ENCODE results near the gene CIBAR2. TPM values are rescaled to one million over a fixed set of nuclear protein-coding genes. Genes with fewer than 3 reads are reported as not detected.

CIBAR2 gene
- total RNA-seq, 1 donor from 2014 or later = not detected

DNA sequence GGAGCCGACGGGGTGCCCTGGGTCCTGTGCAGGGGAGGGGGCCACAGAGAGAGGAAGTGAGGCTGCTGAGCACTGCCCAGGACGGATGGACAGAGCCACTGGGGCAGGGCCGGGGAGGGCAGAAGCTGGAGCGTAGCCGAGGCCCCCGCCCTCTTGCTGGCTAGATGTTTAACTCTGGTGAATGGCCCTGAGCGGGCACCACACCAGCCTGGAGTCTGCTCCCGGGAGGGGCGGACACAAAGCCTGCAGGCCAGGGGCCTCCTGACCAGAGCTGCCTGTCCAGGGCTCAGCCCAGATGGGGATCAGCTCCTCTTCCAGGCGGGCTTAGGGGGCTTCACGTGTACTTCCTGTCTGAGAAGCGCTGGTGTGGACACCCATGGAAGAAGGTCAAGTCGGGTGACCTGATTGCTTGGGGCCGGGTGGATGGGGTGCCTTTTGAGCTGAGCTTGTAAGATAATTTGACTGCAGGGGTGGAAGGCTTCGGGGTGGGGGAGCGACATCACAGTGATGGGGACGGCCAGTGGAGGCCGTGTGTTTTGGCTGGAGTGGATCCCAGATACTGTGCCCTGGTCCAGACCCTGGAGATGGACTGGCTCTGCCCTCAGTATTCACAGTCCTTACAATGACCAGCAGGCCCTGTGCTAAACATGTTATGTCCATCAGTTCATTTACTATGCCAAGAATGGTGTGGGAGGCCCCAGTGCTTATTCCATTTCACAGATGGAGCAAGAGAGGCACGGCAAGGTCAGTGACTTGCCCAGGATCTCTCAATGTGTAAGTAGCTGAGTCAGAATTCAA is 33.7 kb upstream of the CIBAR2 start:
- no peak for DNase-seq (ENCODE audit: low spot score)
- intact Hi-C loops (cut with DNase I) = no loop called here

- DNase-seq (ENCODE audit: low spot score) = no peak
- intact Hi-C loops (cut with DNase I) = no loop called here
These were observed 32.9 kb upstream of the CIBAR2 start for GRCh38 chr16:85145188-85145587.

GRCh38 chr16:85144026-85144915 is 32.0 kb upstream of the CIBAR2 start:
- intact Hi-C loops (cut with DNase I) = no loop called here
- no peak for DNase-seq (ENCODE audit: low spot score)

DNA sequence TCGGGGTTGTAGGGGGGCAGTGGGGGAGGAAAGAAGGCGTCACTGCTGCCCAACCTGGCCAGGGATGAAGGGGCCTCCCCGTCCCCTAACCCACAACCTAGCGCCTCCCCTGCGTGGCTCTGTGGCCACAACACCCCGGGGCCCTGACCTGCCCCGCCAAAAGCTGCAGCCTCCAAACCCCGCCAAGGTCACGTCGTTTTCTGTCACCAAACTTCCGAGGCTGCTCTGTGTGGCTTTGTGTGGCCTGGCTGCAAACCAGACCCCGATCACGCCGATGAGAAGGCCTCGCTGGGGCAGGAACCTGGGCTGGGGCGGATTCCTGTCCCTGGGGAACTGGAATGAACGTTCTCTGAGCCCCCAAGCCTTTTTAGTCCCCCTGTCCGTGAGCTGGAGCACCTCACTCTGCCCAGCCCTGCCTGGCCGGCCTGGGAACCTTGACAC is 30.5 kb upstream of the CIBAR2 start:
- no peak for DNase-seq (ENCODE audit: low spot score)
- intact Hi-C loops (cut with DNase I) = no loop called here

DNA sequence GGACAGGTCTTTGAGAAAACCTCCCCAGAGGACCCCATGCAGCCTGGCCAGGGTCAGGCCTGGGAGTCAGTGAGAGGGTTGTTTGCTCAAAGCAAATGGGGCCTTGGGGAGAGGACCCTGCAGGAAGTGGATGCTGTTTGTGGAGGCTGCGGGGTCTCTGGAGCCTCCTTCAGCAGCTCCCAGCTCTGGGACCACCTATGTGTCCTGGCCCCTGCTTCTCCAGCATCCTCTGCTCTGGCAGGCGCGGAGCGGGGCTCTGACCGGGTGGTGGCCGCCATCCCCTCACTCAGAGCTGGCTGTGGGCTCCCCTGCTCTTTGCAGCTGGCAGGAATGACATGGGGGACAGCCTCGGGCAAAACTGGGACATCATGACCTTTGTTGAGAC is 29.8 kb upstream of the CIBAR2 start:
- no peak for DNase-seq (ENCODE audit: low spot score)
- intact Hi-C loops (cut with DNase I) = no loop called here

DNA sequence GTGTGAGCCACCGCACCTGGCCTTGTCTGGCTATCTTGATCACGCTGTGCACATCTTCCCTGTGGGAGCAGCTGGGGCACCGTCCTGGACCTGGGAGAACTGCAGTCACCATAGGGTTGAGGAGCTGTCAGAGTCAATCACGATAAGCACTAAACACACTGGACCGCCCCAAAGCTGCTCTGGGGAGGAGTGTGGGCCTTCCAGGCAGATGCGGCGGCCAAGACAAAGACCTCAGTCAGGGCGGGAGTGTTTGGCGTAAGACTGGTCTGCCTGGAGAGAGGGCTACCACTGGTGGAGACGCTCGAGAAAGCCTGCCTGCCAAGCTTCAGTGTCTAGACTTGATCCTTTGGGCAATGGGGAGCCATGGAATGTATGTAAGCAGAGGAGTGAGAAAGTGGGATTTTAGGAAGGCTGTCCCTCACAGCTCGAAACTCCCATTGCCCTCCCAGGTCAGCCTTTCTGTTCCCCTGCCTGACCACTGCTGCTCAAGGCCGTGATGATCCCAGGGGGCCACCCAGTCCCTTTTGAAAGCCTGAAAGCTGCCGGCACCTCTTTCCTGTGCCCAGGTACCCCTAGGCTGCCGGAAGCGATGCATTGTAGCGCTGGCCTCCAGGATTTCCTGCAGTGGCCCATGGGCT is 29.3 kb upstream of the CIBAR2 start:
- no peak for DNase-seq (ENCODE audit: low spot score)
- intact Hi-C loops (cut with DNase I) = no loop called here

DNA sequence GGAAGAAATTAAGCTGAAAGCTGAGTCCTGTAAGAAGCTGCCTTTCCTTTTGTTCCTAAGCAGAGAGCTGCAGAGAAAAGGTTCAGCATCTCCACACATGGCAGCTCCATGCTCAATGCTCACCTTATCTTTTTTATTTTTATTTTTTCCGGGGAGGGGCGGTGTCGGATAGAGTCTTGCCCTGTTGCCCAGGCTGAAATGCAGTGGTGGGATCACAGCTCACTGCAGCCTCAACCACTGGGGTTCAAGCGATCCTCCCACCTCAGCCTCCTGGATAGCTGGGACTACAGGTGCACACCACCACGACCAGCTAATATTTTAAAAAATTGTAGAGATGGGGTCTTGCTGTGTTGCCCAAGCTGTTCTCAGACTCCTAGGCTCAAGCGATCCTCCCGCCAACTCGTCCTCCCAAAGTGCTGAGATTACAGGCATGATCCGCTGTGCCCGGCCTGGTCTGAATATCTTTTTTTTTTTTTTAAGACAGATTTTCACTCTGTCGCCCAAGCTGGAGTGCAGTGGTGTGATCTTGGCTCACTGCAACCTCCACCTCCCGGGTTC is 28.3 kb upstream of the CIBAR2 start:
- no peak for DNase-seq (ENCODE audit: low spot score)
- intact Hi-C loops (cut with DNase I) = no loop called here

DNA sequence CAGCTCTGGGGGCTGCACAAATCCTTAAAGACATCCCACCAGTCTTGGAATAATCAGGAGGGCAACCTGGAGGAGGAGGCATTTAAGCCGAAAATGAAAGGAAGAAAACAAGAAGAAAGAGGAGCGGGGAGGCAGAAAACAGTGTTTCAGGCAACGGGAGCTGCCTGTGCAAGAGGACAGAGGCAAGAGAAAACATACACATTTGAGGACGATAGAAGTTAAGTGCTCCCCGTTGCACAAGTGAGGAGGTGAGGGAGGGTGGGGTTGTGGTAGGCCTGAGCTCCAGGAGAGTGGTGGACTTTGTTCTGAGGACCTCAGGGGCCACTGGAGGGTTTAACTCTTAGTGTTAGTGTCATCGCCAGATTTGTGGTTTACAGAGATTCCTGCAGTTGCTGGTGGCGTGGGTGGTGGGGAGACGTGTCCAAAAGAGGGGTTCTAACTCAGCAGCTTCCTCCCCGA is 27.6 kb upstream of the CIBAR2 start:
- DNase-seq (ENCODE audit: low spot score) = no peak
- intact Hi-C loops (cut with DNase I) = no loop called here

DNA sequence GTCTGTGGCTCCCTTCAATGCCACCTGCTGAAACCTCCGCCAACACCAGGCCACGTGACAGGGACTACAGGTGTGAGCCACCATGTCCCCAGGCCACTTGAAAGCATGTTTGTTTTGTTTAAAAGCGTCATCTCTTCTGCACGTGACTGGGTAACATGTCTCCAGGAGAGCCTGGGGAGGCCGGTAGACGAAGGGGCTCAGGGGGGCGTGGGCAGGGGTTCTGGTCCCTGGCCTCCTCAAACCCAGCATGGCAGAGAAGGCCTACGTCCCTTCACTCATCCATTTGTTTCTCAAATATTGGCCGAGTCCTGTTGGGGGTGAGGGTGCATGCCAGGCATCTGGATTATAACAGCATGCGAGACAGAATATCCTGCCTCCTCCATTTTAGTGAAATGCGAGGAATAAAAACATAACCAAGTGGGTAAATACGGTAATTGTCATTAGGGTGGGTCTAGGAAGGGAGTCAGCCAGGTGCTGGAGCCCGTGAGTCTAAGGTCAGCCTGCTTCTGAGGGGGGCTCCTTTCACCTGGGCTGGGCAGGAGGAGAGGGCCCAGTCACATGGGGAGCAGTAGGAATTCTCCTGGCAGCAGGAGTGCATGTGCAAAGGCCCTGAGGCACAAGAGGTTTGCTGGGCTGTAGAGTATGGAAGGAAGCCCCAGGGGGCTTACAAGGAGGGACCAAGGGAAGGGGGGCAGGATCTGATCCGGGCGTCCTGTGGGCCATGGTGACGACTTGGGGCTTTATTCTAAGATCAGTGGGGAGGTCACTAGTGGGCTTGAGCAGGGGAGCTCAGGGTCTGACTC is 26.8 kb upstream of the CIBAR2 start:
- no peak for DNase-seq (ENCODE audit: low spot score)
- intact Hi-C loops (cut with DNase I) = no loop called here

DNA sequence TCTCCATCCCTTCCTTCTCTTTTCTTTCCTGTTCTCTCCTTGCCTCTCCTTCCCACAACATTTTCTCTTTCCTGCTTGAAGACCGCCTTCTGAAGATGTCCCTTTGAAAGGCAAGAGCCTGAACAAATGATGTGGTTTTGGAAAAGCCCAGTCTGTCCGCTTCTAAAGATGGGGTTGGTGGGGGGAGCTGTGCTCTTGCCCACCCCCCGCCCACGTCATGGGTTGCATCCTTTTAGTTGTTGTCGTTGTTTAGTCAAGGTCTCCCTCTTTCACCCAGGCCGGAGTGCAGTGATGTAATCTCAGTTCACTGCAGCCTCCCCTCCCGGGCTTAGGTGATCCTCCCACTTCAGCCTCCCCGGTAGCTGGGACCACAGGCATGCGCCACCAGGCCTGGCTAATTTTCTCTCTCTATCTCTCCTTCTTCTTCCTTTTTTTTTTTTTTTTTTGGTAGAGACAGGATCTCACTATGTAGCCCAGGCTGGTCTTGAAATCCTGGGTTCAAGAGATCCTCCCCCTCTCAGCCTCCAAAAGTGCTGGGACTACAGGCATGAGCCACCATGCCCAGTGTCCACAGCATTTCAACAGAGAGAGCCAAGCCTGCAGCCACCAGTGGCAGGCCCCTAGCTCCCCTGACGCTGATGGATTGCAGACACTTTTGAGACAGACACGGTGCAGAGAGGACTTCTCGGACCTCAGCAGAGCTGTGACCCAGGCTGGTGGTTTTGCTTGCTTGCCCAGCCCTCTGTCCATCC is 26.0 kb upstream of the CIBAR2 start:
- intact Hi-C loops (cut with DNase I) = no loop called here
- no peak for DNase-seq (ENCODE audit: low spot score)

GRCh38 chr16:85137323-85138072 is 25.2 kb upstream of the CIBAR2 start:
- intact Hi-C loops (cut with DNase I) = no loop called here
- DNase-seq (ENCODE audit: low spot score) = peak; percentile 95

GRCh38 chr16:85136702-85137322 is 24.5 kb upstream of the CIBAR2 start:
- intact Hi-C loops (cut with DNase I) = no loop called here
- DNase-seq (ENCODE audit: low spot score) = no peak

- no peak for DNase-seq (ENCODE audit: low spot score)
- intact Hi-C loops (cut with DNase I) = no loop called here
These were observed 24.0 kb upstream of the CIBAR2 start for GRCh38 chr16:85136213-85136701.

GRCh38 chr16:85134789-85135142 is 22.5 kb upstream of the CIBAR2 start:
- DNase-seq (ENCODE audit: low spot score) = no peak

DNA sequence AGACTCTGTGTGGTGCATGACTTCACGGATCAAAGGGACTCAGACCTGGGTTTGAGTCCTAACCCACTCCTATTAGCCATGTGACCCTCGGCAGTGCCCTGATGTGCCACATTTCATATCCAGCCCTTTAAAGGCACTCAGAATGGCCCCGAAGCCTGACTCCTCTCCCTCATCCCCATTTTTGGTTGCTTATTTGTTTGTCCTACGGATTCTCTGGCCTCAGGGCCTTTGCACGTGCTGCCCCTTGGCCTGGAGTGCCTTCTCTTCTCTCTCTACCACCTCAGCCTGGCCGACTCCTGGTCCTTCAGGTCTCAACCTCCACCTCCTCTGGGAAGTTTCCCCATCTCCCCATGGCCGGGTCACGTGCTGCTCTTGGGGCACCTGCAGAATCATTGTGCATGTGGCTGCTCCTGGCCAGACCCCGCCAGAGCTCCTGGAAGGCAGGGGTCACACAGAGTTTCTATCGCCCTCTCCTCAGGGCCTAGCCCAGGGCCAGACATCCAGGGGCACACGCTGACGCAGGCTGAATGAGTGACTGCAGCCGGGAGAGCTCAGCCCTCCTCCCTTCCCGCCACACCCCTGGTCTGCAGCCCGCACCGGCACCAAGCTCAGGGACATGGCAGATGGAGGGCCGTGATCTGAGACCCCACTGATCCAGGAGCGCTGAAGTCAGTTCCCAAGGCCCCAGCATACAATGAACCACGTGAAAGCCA is 22.0 kb upstream of the CIBAR2 start:
- DNase-seq (ENCODE audit: low spot score) = no peak
- intact Hi-C loops (cut with DNase I) = no loop called here

More at GRCh38 chr16:85134789-85135142, 22.5 kb upstream of the CIBAR2 start:
- intact Hi-C loops (cut with DNase I) = no loop called here

GRCh38 chr16:85133290-85133599 is 21.0 kb upstream of the CIBAR2 start:
- no peak for DNase-seq (ENCODE audit: low spot score)
- intact Hi-C loops (cut with DNase I) = no loop called here
